Gastrocnemius medialis (tissue), 4 donors: ENCODE results near the gene GSTM3.

Experiments
- POLR2A ChIP-seq, 2 donors: fragments of 450-650 bp; IDR thresholded peaks; one replicate each; pipeline ENCODE4 v1.6.1; 2017; ENCODE audit warnings: antibody characterized with exemption in 2 of 2, mild to moderate bottlenecking in 2 of 2, moderate library complexity in 2 of 2
- TF ChIP-seq, protein P1 (sequence below), 5 experiments: fragments of 450-650 bp in 3 of 5; fragments of 200-600 bp in 2 of 5; sonication (generic) in 2 of 5; IDR thresholded peaks in 4 of 5; conservative IDR thresholded peaks in 1 of 5; 1 replicate in 4 of 5; 2 replicates in 1 of 5; pipeline ENCODE4 v1.5.1; 2016 to 2019; ENCODE audit warnings: antibody characterized with exemption in 5 of 5, mild to moderate bottlenecking in 3 of 5, moderate library complexity in 3 of 5

DNA sequence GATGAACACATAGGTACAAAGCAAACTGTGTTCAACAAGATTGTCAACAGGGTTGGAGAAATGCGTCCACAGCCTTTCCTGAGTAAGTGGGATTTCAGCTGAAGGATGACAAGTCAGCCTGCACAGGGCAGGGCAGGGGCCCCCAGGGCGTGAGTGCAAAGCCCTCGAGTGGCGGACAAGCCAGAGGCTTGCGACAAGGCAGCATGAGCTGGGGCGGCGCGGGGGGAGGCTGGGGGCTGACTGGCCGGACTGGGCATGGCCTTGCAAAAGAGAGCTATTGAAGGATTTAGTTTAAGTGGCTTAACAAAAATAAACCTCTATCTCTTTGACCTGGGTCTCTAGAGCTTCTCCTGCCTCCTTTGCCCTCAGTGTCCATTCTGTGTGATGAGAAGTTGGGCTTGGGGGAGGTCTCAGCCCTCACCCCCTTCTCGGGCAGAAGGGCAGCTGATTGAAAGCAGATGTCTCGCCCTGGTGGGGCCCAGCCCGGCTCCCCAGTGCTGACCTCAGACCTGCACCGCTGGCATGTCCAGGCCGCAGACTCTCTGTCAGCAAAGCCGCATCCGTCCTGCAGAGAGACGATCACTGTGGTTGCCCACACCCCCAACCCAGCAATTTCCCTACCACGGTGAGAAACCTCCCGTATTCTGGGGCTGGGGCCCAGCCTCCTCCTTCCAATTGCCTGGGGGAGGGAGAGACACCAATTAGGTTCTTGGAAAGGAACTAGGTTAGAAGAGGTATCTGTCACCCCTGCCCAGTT, 47.2 kb upstream of the GSTM3 start:
- TF ChIP-seq, protein P1, sequence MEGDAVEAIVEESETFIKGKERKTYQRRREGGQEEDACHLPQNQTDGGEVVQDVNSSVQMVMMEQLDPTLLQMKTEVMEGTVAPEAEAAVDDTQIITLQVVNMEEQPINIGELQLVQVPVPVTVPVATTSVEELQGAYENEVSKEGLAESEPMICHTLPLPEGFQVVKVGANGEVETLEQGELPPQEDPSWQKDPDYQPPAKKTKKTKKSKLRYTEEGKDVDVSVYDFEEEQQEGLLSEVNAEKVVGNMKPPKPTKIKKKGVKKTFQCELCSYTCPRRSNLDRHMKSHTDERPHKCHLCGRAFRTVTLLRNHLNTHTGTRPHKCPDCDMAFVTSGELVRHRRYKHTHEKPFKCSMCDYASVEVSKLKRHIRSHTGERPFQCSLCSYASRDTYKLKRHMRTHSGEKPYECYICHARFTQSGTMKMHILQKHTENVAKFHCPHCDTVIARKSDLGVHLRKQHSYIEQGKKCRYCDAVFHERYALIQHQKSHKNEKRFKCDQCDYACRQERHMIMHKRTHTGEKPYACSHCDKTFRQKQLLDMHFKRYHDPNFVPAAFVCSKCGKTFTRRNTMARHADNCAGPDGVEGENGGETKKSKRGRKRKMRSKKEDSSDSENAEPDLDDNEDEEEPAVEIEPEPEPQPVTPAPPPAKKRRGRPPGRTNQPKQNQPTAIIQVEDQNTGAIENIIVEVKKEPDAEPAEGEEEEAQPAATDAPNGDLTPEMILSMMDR (IDR thresholded peaks at IDR 0.05 in 4 of 5, conservative IDR thresholded peaks at IDR 0.05 in 1 of 5): no peak
- TF ChIP-seq POLR2A (IDR thresholded peaks at IDR 0.05): no peak
